Esophagus (tissue), 2 donors: ENCODE results near the gene RFK. TPM values are rescaled to one million over a fixed set of nuclear protein-coding genes. Genes with fewer than 3 reads are reported as not detected.
"Not testable (repeated sequence)": the region's sequence is repeated elsewhere in the genome, so short reads cannot be mapped to it uniquely, and the experiment has no call there.

Experiments
- H3K27ac ChIP-seq, 2 donors: one replicate each; pipeline ENCODE4 v1.5.1; 2013; ENCODE audit warnings: low read depth in 2 of 2, mild to moderate bottlenecking in 2 of 2, inconsistent platforms in 1 of 2, low read length in 1 of 2, moderate library complexity in 1 of 2
- H3K27me3 ChIP-seq, 2 donors: one replicate each; pipeline ENCODE4 v1.6.1; 2013; ENCODE audit warnings: low read length in 2 of 2, control low read depth in 1 of 2, mild to moderate bottlenecking in 1 of 2; ENCODE audit not compliant: insufficient read depth in 2 of 2, control insufficient read depth in 1 of 2
- H3K36me3 ChIP-seq, 2 donors: one replicate each; pipeline ENCODE4 v1.6.1; 2013; ENCODE audit warnings: low read length in 1 of 2; ENCODE audit not compliant: control insufficient read depth in 2 of 2, insufficient read depth in 2 of 2
- H3K4me1 ChIP-seq, 2 donors: one replicate each; pipeline ENCODE4 v1.6.1; 2013; ENCODE audit warnings: low read length in 1 of 2; ENCODE audit not compliant: control insufficient read depth in 2 of 2, insufficient read depth in 2 of 2
- H3K4me3 ChIP-seq, 2 donors: one replicate each; pipeline ENCODE4 v1.5.1; 2013; ENCODE audit warnings: low read length in 2 of 2, mild to moderate bottlenecking in 2 of 2, low read depth in 1 of 2, moderate library complexity in 1 of 2
- H3K9me3 ChIP-seq, 2 donors: one replicate each; pipeline ENCODE4 v1.6.1; 2013; ENCODE audit warnings: mild to moderate bottlenecking in 2 of 2, low read depth in 1 of 2, low read length in 1 of 2, moderate library complexity in 1 of 2; ENCODE audit not compliant: control insufficient read depth in 2 of 2, insufficient read depth in 1 of 2
- WGBS, 2 donors: extraction: QIAGEN DNeasy Blood & Tissue Kit; methylation state at CpG; one replicate each; pipeline ENCODE4 v1.1.7; 2013; 5-methylcytosine and 5-hydroxymethylcytosine counted together
- polyA plus RNA-seq, 2 donors: library from polyadenylated mRNA; stranded (reverse); fragments of 200-250 nt; gene quantifications; one replicate each; pipeline ENCODE4 v1.2.3, GENCODE V29; 2013
- donor health status: healthy with polysubstance abuse.
- donor health status: Bipolar disorder and iron deficiency.

Gene RFK
- polyA plus RNA-seq, result 1 to 10 TPM; 5.4 to 6.9 TPM

GRCh38 chr9:76394195-76394959 is at the start of gene RFK:
RFK (minus strand) TSS chr9:76394426; CDS start chr9:76394171, 255 bp downstream.
- H3K4me1 ChIP-seq, result no peaks in the 10 kb centered on the region
- peak within 1 kb of the TSS; percentile 89 to 95 for H3K4me3 ChIP-seq
- H3K27me3 ChIP-seq, result no peaks in the 10 kb centered on the region
- H3K9me3 ChIP-seq, result peaks cover 0 to 2% of the 10 kb centered on the region in 2 donors
- 0 to 1% methylated on average over 54 to 81 of the region's 81 CpGs for WGBS, 2 donors
- H3K36me3 ChIP-seq, result no peaks in the 10 kb centered on the region
- peak within 1 kb of the TSS; percentile 93 to 94 for H3K27ac ChIP-seq

- Histone ChIP-seq H3K36me3 (no peaks in the 10 kb centered on the region), H3K4me3 (no peak overlapping the region), H3K27me3 (no peaks in the 10 kb centered on the region), H3K9me3 (no peaks in the 10 kb centered on the region), H3K27ac (peak overlapping the region in 1 of 2 donors; percentile 70), H3K4me1 (peaks cover 0 to 2% of the 10 kb centered on the region in 2 donors)
- 47 to 51% methylated on average over 3 of the region's 3 CpGs for WGBS, 2 donors
Observed at GRCh38 chr9:76443887-76444286, 49.7 kb upstream of the RFK start.

GRCh38 chr9:76441551-76442322 is 47.5 kb upstream of the RFK start:
- Histone ChIP-seq H3K4me1 (peaks cover 0 to 2% of the 10 kb centered on the region in 2 donors), H3K9me3 (no peaks in the 10 kb centered on the region), H3K36me3 (no peaks in the 10 kb centered on the region), H3K4me3 (no peak overlapping the region), H3K27ac (no peak overlapping the region), H3K27me3 (no peaks in the 10 kb centered on the region)
- 83 to 86% methylated on average over 10 of the region's 10 CpGs for WGBS, 2 donors

GRCh38 chr9:76438841-76439588 is 44.8 kb upstream of the RFK start:
- no peaks in the 10 kb centered on the region for H3K9me3 ChIP-seq
- H3K4me3 ChIP-seq, result no peak overlapping the region
- no peak overlapping the region for H3K27ac ChIP-seq
- WGBS, 2 donors, result 81 to 82% methylated on average over 6 of the region's 6 CpGs
- no peaks in the 10 kb centered on the region for H3K36me3 ChIP-seq
- H3K27me3 ChIP-seq, result no peaks in the 10 kb centered on the region
- no peaks in the 10 kb centered on the region for H3K4me1 ChIP-seq

GRCh38 chr9:76437017-76437699 is 42.9 kb upstream of the RFK start:
- not testable (repeated sequence) for H3K36me3 ChIP-seq, H3K4me1 ChIP-seq, H3K9me3 ChIP-seq, H3K27ac ChIP-seq, H3K4me3 ChIP-seq, H3K27me3 ChIP-seq
- 87 to 88% methylated on average over 9 of the region's 9 CpGs for WGBS, 2 donors

DNA sequence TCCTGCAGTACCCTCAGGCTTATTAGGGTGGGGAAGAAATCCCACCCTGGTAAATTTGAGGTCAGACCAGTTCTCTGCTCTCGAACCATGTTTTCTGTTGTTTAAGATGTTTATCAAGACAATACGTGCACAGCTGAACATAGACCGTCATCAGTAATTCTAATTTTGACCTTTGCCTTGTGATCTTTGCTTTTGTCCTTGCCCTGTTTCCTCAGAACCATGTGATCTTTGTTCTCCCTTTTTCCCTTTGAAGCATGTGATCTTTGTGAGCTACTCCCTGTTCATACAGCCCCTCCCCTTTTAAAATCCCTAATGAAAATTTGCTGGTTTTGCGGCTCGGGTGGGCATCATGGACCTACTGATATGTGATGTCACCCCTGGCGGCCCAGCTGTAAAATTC is 40.7 kb upstream of the RFK start:
- not testable (repeated sequence) for H3K4me1 ChIP-seq, H3K27me3 ChIP-seq, H3K9me3 ChIP-seq, H3K4me3 ChIP-seq, H3K27ac ChIP-seq, H3K36me3 ChIP-seq
- 79 to 89% methylated on average over 6 of the region's 6 CpGs for WGBS, 2 donors

DNA sequence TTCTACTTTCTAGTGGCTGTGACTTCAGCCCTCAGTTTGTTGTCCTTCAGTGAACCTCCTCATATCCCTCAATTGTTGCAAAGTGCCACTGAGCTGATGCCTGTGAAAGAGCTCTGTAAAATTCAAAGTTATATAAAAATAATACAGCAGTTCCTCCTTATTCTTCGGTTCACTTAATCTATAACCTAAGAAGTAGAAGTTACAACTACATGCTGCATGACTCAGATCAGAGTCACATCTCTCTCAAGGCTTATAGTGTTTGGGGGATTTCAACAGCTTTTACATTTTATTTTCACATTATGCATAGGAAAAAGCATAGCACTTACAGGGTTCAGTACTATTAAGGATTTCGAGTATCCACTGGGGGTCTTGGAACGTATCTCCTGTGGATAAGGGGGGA is 39.6 kb upstream of the RFK start:
- Histone ChIP-seq H3K4me1 (no peaks in the 10 kb centered on the region), H3K27ac (no peak overlapping the region), H3K36me3 (no peaks in the 10 kb centered on the region), H3K27me3 (no peaks in the 10 kb centered on the region), H3K9me3 (no peaks in the 10 kb centered on the region), H3K4me3 (no peak overlapping the region)
- 68 to 73% methylated on average over 3 of the region's 3 CpGs for WGBS, 2 donors

DNA sequence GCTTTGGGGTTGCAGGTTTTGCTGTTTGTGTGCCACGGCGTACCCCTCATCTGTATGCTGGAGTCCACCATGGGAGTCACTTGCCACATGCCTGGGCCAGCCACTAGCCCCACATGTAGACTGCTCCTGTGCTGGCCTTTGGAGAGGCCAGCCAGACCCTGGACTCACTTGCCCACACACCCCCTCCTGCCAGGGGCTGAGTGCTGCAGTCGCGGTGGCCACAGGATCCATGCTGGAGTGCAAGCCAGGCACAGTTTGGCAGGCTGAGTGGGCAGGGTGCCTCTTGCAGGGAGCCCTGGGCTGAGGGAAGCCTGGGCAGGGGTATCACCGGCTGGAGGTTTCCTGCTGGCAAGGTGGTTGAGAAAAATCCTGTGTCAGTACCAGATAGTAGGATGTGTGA is 39.2 kb upstream of the RFK start:
- Histone ChIP-seq H3K27me3 (no peaks in the 10 kb centered on the region), H3K36me3 (no peaks in the 10 kb centered on the region), H3K9me3 (no peaks in the 10 kb centered on the region), H3K27ac (no peak overlapping the region), H3K4me3 (no peak overlapping the region), H3K4me1 (no peaks in the 10 kb centered on the region)
- 82 to 91% methylated on average over 5 of the region's 5 CpGs for WGBS, 2 donors

- no peak overlapping the region for H3K4me3 ChIP-seq
- no peaks in the 10 kb centered on the region for H3K4me1 ChIP-seq
- no peaks in the 10 kb centered on the region for H3K9me3 ChIP-seq
- H3K27me3 ChIP-seq, result no peaks in the 10 kb centered on the region
- H3K27ac ChIP-seq, result no peak overlapping the region
- no peaks in the 10 kb centered on the region for H3K36me3 ChIP-seq
- 87 to 90% methylated on average over 8 of the region's 8 CpGs for WGBS, 2 donors
Observed at GRCh38 chr9:76431601-76432000, 37.4 kb upstream of the RFK start.
